ENCODE data around the gene ARHGEF6.

The ARHGEF6 gene

DNA sequence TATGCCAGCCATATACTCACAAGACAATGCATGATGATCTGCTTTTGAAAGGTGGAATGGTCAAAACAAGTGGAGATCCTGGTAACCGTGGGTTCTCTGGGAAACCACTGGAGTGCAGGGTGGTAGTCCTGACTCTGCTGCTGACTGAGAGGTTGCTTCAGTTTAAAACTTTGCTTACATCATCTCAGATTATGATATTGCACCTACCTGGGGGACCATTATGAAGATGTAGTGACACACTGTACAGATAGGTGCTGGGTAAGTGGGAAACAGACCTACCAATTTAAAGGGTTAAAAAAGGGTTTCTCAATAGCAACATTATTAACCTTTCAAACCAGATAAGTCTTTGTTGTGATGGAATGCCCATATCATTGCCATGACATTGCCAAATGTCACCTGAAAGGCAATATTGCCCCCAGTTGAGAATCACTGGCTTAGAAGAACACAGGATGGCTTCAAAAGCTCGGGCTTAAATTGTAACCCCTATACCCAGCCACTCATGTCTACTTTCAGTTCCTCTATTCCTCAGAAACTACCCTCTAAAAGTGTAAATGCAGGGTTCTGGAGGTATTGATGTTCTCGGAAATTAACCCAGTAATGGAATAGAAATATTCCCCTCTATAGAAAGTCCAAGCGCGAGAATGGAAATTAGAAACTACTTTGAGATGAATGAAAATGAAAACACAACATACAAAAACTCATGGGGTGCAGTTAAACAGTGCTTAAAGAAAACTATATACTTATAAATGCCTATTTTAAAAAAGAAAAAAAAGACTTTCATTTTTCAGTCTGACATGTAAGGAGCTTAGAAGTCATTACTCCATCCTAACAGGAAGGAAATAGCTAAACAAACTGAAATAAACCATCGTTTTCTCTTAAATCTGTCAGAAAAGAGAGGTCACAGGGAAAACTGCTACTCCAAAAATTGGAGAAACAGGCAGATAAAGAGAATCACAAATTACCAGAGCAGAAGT, 65.8 kb downstream of the ARHGEF6 start:
- no peak overlapping the region for H3K4me3 ChIP-seq (ENCODE audit: low read depth, low read length)
- peak; percentile 55 for DNase-seq (ENCODE audit: low read depth)
- TF ChIP-seq, protein P1, sequence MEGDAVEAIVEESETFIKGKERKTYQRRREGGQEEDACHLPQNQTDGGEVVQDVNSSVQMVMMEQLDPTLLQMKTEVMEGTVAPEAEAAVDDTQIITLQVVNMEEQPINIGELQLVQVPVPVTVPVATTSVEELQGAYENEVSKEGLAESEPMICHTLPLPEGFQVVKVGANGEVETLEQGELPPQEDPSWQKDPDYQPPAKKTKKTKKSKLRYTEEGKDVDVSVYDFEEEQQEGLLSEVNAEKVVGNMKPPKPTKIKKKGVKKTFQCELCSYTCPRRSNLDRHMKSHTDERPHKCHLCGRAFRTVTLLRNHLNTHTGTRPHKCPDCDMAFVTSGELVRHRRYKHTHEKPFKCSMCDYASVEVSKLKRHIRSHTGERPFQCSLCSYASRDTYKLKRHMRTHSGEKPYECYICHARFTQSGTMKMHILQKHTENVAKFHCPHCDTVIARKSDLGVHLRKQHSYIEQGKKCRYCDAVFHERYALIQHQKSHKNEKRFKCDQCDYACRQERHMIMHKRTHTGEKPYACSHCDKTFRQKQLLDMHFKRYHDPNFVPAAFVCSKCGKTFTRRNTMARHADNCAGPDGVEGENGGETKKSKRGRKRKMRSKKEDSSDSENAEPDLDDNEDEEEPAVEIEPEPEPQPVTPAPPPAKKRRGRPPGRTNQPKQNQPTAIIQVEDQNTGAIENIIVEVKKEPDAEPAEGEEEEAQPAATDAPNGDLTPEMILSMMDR (IDR thresholded peaks at IDR 0.05; ENCODE audit: insufficient read depth, low read depth, low read length, missing control alignments): no peak

DNA sequence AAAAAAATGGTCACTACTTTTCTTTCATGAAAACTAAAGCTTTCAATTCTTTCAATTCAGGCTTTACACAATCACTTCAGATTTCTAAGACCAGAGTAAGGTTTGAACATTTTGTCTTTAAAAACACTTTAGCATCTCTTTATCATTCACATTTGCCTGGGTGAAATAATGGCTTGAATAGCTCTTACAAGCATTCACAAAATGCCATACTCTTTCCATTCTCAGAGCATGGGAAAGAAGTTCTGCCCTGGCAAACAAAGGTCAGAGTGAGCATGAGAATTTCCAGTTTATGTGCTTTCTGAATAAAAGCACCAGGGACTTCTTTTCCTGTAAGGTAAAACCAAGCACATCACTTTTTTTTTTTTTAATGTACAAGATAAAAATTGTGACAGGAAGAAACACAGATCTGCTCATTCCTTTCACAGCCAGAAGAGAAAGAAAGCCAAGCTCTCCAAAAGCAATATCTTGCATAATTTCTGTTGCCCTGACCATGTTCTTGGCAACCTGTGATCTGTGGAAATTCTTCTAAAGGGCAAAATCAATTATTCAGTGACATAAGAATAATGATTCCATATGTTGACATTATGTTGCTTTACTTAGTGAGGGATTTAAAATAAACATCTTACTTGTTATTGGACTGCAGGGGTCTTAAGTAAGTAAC, 68.0 kb downstream of the ARHGEF6 start:
- TF ChIP-seq, protein P1 (IDR thresholded peaks at IDR 0.05; ENCODE audit: insufficient read depth, low read depth, low read length, missing control alignments): no peak
- DNase-seq (ENCODE audit: low read depth): no peak
- no peak overlapping the region for H3K4me3 ChIP-seq (ENCODE audit: low read depth, low read length)

DNA sequence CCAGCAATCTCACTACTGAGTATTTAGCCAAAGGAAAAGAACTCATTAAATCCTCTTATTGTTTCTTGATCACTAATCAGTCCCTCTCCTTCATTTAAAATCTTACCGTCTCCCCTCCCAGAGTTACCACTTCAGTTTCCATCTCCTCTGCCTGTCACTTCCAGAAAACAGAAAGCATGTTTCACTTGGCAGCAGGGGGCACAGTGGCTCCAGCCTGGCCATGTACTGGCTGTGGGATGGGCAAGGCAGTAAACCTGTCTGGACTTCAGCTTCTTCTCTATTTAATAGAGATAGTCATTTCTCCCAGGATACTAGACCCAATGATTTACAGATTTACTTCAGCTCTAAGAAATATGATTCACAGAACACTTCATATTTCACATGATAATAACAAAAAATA, 69.6 kb downstream of the ARHGEF6 start:
- H3K4me3 ChIP-seq (ENCODE audit: low read depth, low read length): no peak overlapping the region
- DNase-seq (ENCODE audit: low read depth): peak; percentile 53
- TF ChIP-seq, protein P1 (IDR thresholded peaks at IDR 0.05; ENCODE audit: insufficient read depth, low read depth, low read length, missing control alignments): peak; percentile 21

DNA sequence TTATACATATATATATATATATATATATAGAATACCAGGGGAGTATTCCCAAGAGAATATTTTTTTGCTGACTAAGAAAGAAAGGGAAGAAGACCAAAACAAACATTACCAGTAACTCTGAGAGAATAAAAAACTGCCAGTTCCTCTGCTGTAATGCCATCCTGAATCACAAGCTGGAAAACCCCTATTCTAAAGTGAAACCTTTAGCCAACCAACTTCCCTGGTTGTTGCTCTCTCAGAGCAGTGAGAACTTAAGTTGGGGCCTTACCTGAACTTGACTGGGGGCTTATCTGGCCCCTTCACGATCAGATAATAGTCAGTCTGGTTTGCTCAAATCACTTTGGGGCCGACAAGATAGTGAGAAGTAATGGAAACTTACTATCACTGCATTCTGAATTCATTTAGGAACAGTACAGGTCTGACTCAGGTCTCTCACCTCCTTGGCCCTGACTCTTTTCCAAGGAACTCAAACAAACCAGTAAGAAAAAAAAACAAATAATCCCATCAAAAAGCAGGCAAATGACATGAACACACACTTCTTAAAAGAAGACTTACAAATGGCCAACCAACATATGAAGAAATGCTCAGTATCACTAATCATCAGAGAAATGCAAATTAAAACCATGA, 70.3 kb downstream of the ARHGEF6 start:
- peak; percentile 61 for DNase-seq (ENCODE audit: low read depth)
- TF ChIP-seq, protein P1 (IDR thresholded peaks at IDR 0.05; ENCODE audit: insufficient read depth, low read depth, low read length, missing control alignments): no peak
- no peak overlapping the region for H3K4me3 ChIP-seq (ENCODE audit: low read depth, low read length)

DNA sequence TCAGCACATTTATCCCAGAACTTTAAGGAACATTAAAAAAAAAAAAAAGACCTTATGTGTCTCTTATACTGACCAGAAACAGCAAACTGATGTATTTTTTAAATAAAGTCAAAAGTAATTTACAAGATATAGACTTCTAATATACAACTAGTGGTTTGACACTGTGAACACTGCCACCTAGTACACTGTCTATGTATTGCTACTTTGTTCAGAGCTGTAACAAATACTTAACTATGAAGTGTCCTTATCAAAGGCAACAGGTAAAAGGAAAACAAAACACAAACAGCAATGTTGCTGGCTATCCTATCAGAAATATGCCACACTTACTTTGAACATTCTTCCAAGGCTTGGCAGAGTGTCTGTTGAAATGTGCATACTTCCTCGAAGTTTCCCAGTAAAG, 72.4 kb downstream of the ARHGEF6 start:
- TF ChIP-seq, protein P1 (IDR thresholded peaks at IDR 0.05; ENCODE audit: insufficient read depth, low read depth, low read length, missing control alignments): peak; percentile 34
- H3K4me3 ChIP-seq (ENCODE audit: low read depth, low read length): no peak overlapping the region
- peak; percentile 24 for DNase-seq (ENCODE audit: low read depth)

DNA sequence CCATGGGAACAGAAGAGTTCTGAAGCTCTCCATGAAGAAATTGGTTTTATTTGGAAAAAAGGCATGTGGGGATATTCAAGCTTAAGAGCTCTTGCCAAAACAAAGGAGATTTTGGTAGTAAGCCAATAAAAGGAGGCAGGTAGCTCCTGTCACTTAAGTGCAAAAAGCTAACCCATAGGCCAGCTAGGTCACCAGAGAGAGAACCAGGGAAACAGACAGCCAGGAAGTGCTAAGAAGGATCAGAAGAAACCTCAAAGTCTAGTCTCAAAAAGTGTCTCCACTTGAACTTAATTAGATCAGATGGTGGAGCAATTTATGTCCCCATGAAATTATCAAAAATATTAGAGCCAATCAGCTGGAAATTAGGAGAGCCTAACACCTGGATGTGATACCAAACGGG, 83.6 kb downstream of the ARHGEF6 start:
- H3K4me3 ChIP-seq (ENCODE audit: low read depth, low read length): no peak overlapping the region
- no peak for DNase-seq (ENCODE audit: low read depth)
- TF ChIP-seq, protein P1 (IDR thresholded peaks at IDR 0.05; ENCODE audit: insufficient read depth, low read depth, low read length, missing control alignments): no peak
